ENCODE data around the gene GCN1. TPM values are rescaled to one million over a fixed set of nuclear protein-coding genes. Genes with fewer than 3 reads are reported as not detected.

GCN1 gene
- total and polyA plus RNA-seq, 2 donors (not counting 3 experiments of a cell fraction or from before 2014, with no cell fraction given): 30.1 to 101 TPM

GRCh38 chr12:120109570-120110267 lies 84.8 kb downstream of the GCN1 start:
- FAIRE-seq (no peak), DNase-seq (ENCODE audit: low read depth, low spot score) (no peak)
- no peaks in the 10 kb centered on the region for H3K9me1 ChIP-seq (replicated peaks; ENCODE audit: control insufficient read depth, extremely low read depth, insufficient read depth, low read length)
- no peaks in the 10 kb centered on the region for H3K9me3 ChIP-seq (replicated peaks; ENCODE audit: control insufficient read depth, insufficient read depth, low read length)
- no peaks in the 10 kb centered on the region for H3K27me3 ChIP-seq (ENCODE audit: control insufficient read depth in 2 of 2, insufficient read depth in 2 of 2, low read length in 2 of 2)
- ChIA-PET CTCF (interaction anchor here (0.6 to 1.6 kb wide), 3 partner anchors 9 to 13 kb away, joined by 3 to 6 read pairs (median 4); no protein-coding TSS in a partner anchor), POLR2A (no interaction called here)
- TF ChIP-seq JUN (IDR thresholded peaks at IDR 0.05; ENCODE audit: borderline replicate concordance, insufficient read depth, insufficient read length, low read depth): no peak
- TF ChIP-seq MYC (IDR thresholded peaks at IDR 0.05; ENCODE audit: low read depth, low read length): no peak
- TF ChIP-seq MAX (IDR thresholded peaks at IDR 0.05; ENCODE audit: insufficient read depth, insufficient read length): no peak
- TF ChIP-seq GATA2 (IDR thresholded peaks at IDR 0.05; ENCODE audit: insufficient read depth, insufficient read length, low read depth, low read length): no peak
- TF ChIP-seq POLR2AphosphoS5 (IDR thresholded peaks at IDR 0.05; ENCODE audit: insufficient read depth, low read depth, low read length): no peak
- no peak for TF ChIP-seq EZH2 (IDR thresholded peaks at IDR 0.05; ENCODE audit: borderline replicate concordance, low read depth, low read length, severe bottlenecking)
- no peak for TF ChIP-seq CTCF (IDR thresholded peaks at IDR 0.05; ENCODE audit: extremely low read depth in 1 of 2, insufficient read depth in 1 of 2, low read depth in 1 of 2, low read length in 2 of 2)
- no peak for TF ChIP-seq POLR2A (IDR thresholded peaks at IDR 0.05; ENCODE audit: low read depth, low read length)
- TF ChIP-seq FOS (IDR thresholded peaks at IDR 0.05; ENCODE audit: borderline replicate concordance, insufficient read depth, low read length): no peak
- H3K4me1 ChIP-seq (ENCODE audit: control insufficient read depth, extremely low read depth, insufficient read depth, low read length): peaks cover 2% of the 10 kb centered on the region
- H3K9ac ChIP-seq (replicated peaks; ENCODE audit: extremely low read depth, insufficient read depth, low read length): no peak overlapping the region
- peaks cover 0 to 10% of the 10 kb centered on the region in 2 experiments for H3K36me3 ChIP-seq (ENCODE audit: control insufficient read depth in 2 of 2, extremely low read depth in 1 of 2, insufficient read depth in 2 of 2, low read length in 2 of 2)
- no TSS peak for BruUV-seq (replicated peaks)
- no peak overlapping the region for H3K4me3 ChIP-seq (replicated peaks in 1 of 3; ENCODE audit: insufficient read depth in 1 of 3, low read depth in 1 of 3, low read length in 3 of 3)
- H2AFZ ChIP-seq (ENCODE audit: low read depth, low read length): no peak overlapping the region
- intact Hi-C loops (cut with micrococcal nuclease) (no loop called here), dilution Hi-C loops (cut with MboI; ENCODE audit: extremely low pct_ligation_motif_present, low sequenced_read_pairs) (no loop called here)
- no peak overlapping the region for H3K27ac ChIP-seq (ENCODE audit: insufficient read depth, low read depth, low read length)
- H3K79me2 ChIP-seq (ENCODE audit: control insufficient read depth, insufficient read depth, low read length): peaks cover 88% of the 10 kb centered on the region
- H3K4me2 ChIP-seq (ENCODE audit: insufficient read depth, low read length): no peak overlapping the region
- H4K20me1 ChIP-seq (replicated peaks; ENCODE audit: control insufficient read depth, extremely low read depth, insufficient read depth, low read length): peaks cover 3% of the 10 kb centered on the region

Data from endothelial cell of umbilical vein (primary cell).